ENCODE results near the gene WDR13.

DNA sequence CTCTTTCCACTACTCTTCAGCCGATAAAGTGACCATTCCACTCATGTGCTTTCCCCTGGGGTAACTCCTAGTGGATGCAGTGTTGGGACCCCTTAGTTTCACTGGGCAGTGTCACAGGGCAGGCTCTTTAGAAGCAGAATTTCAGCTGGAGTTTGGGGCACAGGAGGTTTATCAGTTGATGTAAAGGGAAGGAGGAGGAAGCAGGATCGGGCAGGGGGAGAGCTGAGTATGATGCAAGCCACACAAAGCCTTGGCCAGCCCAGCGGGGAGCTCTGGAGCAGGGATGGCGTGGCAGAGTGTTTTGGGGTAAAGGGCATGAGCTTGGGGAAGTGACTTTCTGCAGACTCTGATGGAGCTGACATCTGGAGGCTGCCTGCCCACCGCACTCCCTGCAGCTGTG is 19.3 kb downstream of the WDR13 start:
- TF ChIP-seq ZNF274 (IDR thresholded peaks at IDR 0.05; ENCODE audit: low read depth, low read length), result no peak
- TF ChIP-seq SUZ12 (IDR thresholded peaks at IDR 0.05; ENCODE audit: extremely low read depth, insufficient read depth, insufficient read length), result no peak

All from NT2/D1 (cell line).